Large intestine (tissue), 3 donors: ENCODE measurements around the gene ARID3B. TPM values are rescaled to one million over a fixed set of nuclear protein-coding genes. Genes with fewer than 3 reads are reported as not detected.
"Not testable (repeated sequence)": the region's sequence is repeated elsewhere in the genome, so short reads cannot be mapped to it uniquely, and the experiment has no call there.

Source experiments
- DNase-seq, 2 donors: peaks; one replicate each; pipeline versions ENCODE4 v3.0.0 to v3.0.0-alpha.2; 2013
- H3K27ac ChIP-seq: one replicate; pipeline ENCODE4 v1.5.1; 2013; ENCODE audit warnings: low read length
- H3K27me3 ChIP-seq: 2 replicates; pipeline ENCODE4 v1.6.1; 2013; ENCODE audit warnings: low read length; ENCODE audit not compliant: control insufficient read depth, insufficient read depth
- H3K36me3 ChIP-seq: 2 replicates; pipeline ENCODE4 v1.6.1; 2013; ENCODE audit warnings: low read length; ENCODE audit not compliant: control insufficient read depth, insufficient read depth
- H3K4me1 ChIP-seq: one replicate; pipeline ENCODE4 v1.6.1; 2013; ENCODE audit warnings: low read length; ENCODE audit not compliant: control insufficient read depth, insufficient read depth
- H3K4me3 ChIP-seq: one replicate; pipeline ENCODE4 v1.5.1; 2013; ENCODE audit warnings: low read length
- H3K9me3 ChIP-seq: one replicate; pipeline ENCODE4 v1.6.1; 2013; ENCODE audit warnings: mild to moderate bottlenecking, low read depth, low read length, moderate library complexity; ENCODE audit not compliant: control insufficient read depth
- WGBS: methylation state at CpG from one replicate; pipeline ENCODE4 v1.1.5; 2013; ENCODE audit warnings: low lambda C conversion rate; ENCODE audit not compliant: insufficient coverage; 5-methylcytosine and 5-hydroxymethylcytosine counted together
- polyA plus RNA-seq: library from polyadenylated mRNA; unstranded; fragments of 120-200 nt; gene quantifications from one replicate; pipeline ENCODE4 v1.2.1, GENCODE V29; 2013

The ARID3B gene
- polyA plus RNA-seq, 1 donor: 13.1 TPM

DNA sequence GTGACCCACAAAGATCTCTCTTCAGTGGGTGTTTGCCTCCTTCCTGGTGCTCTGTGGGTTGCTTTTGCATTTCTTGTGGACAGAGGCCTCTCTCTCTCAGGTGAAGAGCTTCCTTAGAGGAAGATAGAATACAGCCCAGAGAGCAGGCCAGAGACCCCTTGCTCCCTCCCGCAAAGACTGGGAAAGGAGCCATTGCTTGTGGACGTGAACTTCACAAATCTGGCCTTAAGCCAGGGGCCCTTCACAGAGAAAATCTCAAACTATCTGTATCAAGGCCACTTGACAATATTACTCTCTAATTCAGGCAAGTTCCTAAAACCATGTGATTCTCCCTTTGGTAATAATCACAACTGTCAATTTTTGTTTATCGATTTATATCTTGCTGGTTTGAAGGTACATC lies 44.2 kb downstream of the ARID3B start:
- Histone ChIP-seq H3K9me3 (no peaks in the 10 kb centered on the region), H3K4me3 (no peak overlapping the region), H3K27me3 (no peaks in the 10 kb centered on the region), H3K4me1 (peaks cover 3% of the 10 kb centered on the region), H3K36me3 (peaks cover 39% of the 10 kb centered on the region), H3K27ac (no peak overlapping the region)
- 100% methylated on average over 1 of the region's 3 CpGs for WGBS
- no peak for DNase-seq

DNA sequence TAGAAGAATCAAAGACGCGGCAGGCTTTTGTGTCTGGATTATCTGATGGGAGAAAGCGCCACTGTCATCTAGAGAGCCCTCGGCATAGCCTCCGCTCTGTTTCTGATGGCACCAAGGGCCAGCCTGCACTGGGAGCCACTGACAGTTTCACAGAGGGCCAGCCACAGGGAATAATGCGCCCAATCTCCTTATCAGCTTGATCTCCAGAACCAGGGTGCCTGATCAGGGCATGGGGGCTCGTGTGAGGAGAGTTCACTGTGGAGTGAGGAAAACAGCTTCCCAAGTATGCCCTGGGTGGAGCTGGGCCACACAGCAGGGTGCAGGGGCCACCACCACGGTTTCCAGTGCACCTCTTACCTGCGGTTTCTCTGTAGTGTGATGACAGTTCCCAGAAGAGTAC lies 44.8 kb downstream of the ARID3B start:
- DNase-seq: no peak
- no CpG with 5 or more reads among the region's 9 CpGs for WGBS
- H3K27ac ChIP-seq: no peak overlapping the region
- no peaks in the 10 kb centered on the region for H3K27me3 ChIP-seq
- H3K36me3 ChIP-seq: peaks cover 42% of the 10 kb centered on the region
- peaks cover 3% of the 10 kb centered on the region for H3K4me1 ChIP-seq
- no peaks in the 10 kb centered on the region for H3K9me3 ChIP-seq
- H3K4me3 ChIP-seq: no peak overlapping the region

DNA sequence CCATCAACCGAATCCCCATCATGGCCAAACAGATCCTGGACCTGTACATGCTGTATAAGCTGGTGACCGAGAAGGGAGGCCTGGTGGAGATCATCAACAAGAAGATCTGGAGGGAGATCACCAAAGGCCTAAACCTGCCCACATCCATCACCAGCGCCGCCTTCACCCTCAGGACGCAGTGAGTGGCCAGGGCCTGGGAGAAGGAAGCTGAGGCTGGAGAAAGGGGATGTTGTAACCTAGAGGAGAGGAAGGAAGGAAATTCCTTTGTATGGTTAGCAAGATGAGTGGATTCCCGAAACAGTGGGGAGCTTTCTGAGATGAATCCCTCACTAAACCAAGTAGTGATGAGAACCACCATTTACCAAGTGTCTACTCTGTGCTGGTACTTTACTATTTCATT lies 48.8 kb downstream of the ARID3B start:
- H3K36me3 ChIP-seq: peaks cover 61% of the 10 kb centered on the region
- whole genome bisulfite sequencing: no CpG with 5 or more reads among the region's 6 CpGs

DNA sequence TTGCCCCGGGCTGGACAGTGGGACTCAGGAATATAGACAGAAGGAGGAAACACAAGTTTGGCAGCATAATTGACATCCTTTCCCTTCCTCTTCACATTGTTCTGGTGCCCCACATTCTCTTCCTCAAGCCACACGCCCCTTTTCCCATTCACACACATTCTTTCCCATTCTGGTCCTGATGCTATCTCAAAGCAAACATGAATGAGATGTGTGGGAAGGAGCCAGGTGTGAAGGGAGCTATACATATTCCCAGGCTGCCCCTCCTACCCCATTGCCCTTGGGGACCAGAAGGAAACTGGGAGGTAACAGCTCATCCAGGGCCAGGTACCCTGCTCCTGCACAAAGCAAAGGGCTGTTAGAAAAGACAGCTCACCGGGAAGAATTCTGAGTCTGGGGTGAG lies 51.2 kb downstream of the ARID3B start:
- Histone ChIP-seq H3K27me3 (no peaks in the 10 kb centered on the region), H3K9me3 (no peaks in the 10 kb centered on the region), H3K4me3 (no peak overlapping the region), H3K36me3 (peaks cover 55% of the 10 kb centered on the region), H3K27ac (no peak overlapping the region), H3K4me1 (peaks cover 7% of the 10 kb centered on the region)
- WGBS: no CpG with 5 or more reads among the region's 3 CpGs
- no peak for DNase-seq

More for the DNA sequence above, 48.8 kb downstream of the ARID3B start:
- Histone ChIP-seq H3K27me3 (no peaks in the 10 kb centered on the region), H3K27ac (no peak overlapping the region), H3K4me1 (peaks cover 6% of the 10 kb centered on the region), H3K4me3 (no peak overlapping the region), H3K9me3 (no peaks in the 10 kb centered on the region)
- DNase-seq: no peak

DNA sequence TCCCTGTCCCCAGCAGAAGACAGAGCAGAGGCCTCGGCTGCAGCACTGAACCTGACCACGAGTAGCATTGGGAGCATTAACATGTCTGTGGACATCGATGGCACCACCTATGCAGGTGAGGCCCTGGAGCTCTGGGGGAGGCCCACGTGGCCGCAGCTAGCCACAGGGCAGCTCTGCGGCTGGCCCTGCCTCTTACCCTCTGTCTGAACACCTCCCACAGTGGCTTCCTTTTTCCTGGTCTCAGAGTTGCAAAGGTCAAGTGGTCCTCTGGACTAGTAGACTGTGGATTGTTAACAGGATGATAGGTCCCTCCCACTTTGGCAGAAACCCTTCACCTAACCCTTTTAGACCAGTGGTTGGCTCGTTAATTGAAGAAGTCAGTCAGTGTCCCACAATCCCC lies 52.1 kb downstream of the ARID3B start:
- H3K27ac ChIP-seq: no peak overlapping the region
- H3K9me3 ChIP-seq: no peaks in the 10 kb centered on the region
- H3K36me3 ChIP-seq: peaks cover 52% of the 10 kb centered on the region
- H3K27me3 ChIP-seq: no peaks in the 10 kb centered on the region
- 80% methylated on average over 1 of the region's 7 CpGs for WGBS
- peaks cover 10% of the 10 kb centered on the region for H3K4me1 ChIP-seq
- no peak overlapping the region for H3K4me3 ChIP-seq
- no peak for DNase-seq

DNA sequence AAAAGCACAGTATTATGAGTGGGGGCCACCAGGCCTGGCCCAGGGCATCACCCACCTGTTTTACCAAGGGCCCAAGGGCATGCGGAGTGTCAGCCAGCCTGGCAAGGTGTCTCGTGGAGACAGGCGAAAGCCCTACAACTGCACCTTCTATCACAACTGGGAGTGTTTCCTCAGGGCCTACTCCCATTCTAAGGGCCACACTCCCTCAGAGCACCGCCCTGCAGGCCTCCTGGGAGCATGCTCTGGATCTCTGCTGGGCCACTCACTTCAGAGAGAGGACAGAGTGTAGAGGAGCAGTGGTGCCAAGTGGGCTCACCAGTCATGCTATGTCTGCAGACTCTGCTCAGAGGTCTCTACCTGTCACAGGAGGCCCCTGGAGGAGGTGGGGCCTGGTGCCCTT lies 53.4 kb downstream of the ARID3B start:
- Histone ChIP-seq H3K27me3 (no peaks in the 10 kb centered on the region), H3K4me3 (no peak overlapping the region), H3K9me3 (no peaks in the 10 kb centered on the region), H3K36me3 (peaks cover 49% of the 10 kb centered on the region), H3K4me1 (peaks cover 16% of the 10 kb centered on the region), H3K27ac (no peak overlapping the region)
- peak in 1 of 2 donors; percentile 71 for DNase-seq
- WGBS: no CpG with 5 or more reads among the region's 4 CpGs

DNA sequence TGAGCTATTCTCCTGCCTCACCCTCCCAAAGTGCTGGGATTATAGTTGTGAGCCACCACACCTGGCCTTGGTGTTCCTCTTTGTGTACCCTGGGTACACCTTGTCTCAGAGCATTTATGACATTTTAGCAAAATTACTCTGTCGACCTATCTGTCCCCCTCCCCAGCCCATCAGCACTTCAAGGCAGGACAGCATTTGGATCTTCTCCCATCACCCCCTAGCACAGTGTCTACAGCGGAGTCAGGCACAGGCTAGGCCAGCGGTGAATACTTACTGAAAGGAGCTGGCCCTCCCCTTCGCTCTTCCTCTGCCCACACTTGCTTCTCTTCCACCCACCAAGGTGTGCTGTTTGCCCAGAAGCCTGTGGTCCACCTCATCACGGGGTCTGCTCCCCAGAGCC lies 54.3 kb downstream of the ARID3B start:
- WGBS: no CpG with 5 or more reads among the region's 5 CpGs
- peaks cover 43% of the 10 kb centered on the region for H3K36me3 ChIP-seq
- no peak overlapping the region for H3K27ac ChIP-seq
- no peak for DNase-seq
- H3K4me3 ChIP-seq: no peak overlapping the region
- no peaks in the 10 kb centered on the region for H3K9me3 ChIP-seq
- H3K4me1 ChIP-seq: peaks cover 20% of the 10 kb centered on the region
- H3K27me3 ChIP-seq: no peaks in the 10 kb centered on the region

DNA sequence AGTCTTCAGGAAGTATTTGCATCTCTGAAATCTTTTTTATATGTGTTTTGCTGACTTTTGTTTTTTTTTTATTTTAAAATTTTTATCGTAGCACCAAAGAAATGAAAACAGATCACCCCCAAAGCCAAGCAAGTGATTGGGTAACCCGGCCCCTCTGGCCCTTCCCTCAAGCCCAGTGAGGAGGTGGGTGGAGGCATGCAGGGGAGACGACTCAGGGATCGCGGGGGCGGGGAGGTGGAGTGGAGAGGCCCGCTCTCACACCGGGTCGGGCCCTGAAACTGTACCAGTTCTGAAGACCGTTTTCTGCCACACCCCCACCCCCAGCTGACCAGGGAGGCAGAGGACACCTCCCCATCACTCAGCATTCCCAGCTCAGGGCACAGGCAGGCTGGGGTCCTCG lies 55.7 kb downstream of the ARID3B start:
- H3K4me1 ChIP-seq: peaks cover 20% of the 10 kb centered on the region
- WGBS: no CpG with 5 or more reads among the region's 11 CpGs
- peaks cover 30% of the 10 kb centered on the region for H3K36me3 ChIP-seq
- DNase-seq, H3K9me3 ChIP-seq, H3K27ac ChIP-seq, H3K4me3 ChIP-seq, H3K27me3 ChIP-seq: not testable (repeated sequence)

DNA sequence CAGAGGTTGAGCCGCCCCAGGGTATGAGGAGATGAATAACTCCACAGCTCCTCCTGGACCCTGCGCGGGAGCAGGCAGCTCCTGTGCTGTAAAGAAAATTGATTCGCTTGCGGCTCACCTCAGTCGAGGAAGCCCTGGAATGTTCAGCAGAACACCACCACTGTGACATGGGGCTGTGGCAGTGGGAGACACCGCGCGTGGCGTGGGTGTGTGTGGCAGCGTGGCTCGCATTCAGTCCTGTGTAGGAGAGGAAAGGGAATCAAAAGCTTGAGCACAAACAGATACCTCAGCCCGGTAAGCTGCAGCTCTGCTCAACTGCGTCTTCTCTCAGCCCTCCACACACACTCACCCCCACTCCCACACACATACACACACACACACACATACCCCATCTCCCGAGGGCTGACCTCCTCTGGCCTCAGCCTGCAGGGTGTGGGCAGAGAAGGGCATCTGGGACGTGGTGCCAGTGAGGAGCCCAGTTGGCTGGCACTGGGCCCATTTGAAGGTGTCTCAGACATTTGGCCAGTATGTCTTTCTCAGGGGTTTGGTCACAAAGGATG lies 56.2 kb downstream of the ARID3B start:
- Histone ChIP-seq H3K36me3 (peaks cover 25% of the 10 kb centered on the region), H3K4me1 (peaks cover 20% of the 10 kb centered on the region)
- H3K4me3 ChIP-seq, H3K27me3 ChIP-seq, DNase-seq, H3K27ac ChIP-seq, H3K9me3 ChIP-seq: not testable (repeated sequence)
- WGBS: no CpG with 5 or more reads among the region's 16 CpGs

DNA sequence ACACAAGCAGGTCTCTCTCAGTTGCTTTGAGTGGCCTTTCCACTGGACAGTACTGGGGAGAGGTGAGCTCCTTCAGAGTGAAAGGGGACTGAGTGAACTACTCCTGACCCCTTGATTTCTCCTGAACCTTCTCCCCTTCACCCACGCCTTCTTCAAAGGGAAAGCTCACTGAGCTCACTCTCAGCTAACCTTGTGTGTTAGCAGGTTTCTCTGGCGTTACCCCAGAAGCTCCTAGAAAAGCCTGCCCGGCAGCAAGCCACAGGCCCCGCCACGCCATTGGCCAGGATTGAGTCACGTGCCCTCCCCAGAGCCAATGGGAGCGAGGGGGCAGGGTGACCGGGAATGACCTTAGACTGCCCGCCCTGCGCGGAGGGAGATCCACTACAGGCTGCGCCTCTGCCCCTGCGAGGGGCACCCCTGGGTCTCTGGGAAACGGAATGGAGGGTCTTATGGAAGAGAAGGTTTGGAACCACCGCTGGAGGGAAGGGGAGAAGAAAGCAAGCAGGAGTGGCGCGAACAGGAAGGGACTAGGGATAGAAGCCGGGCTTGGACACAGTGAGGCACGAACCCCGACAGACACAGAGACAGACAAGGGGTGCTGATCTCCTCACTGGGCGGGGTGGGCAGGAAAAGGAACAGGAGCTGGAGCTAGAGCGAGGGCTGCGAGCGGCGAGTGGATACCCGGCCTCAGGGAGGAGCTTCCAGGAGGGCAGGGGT lies 57.3 kb downstream of the ARID3B start:
- 0% methylated on average over 5 of the region's 26 CpGs for WGBS

DNA sequence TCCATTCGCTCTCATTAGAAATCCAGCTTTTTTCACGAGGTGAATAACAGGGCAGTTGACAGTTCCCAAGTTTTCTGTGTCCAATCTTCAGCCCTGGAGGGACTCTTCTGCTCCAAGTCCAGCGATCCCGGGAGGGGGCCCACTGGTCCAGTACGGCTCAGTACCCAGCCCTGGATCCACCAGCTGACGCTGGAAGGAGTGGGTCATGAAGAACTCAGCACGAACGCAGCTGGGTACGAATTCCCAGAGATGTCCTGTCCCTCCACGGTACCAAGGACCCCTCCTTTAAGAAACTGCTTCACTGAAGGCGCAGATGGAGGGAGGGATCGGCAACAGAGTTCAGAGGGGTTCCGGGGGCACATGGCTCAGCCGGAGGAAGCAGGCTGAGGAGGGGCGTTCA lies 58.1 kb downstream of the ARID3B start:
- peaks cover 11% of the 10 kb centered on the region for H3K36me3 ChIP-seq
- peaks cover 20% of the 10 kb centered on the region for H3K4me1 ChIP-seq
- H3K9me3 ChIP-seq: no peaks in the 10 kb centered on the region
- no peak for DNase-seq
- H3K4me3 ChIP-seq: peak overlapping the region; percentile 62
- WGBS: no CpG with 5 or more reads among the region's 15 CpGs
- no peaks in the 10 kb centered on the region for H3K27me3 ChIP-seq
- peak overlapping the region; percentile 63 for H3K27ac ChIP-seq

More for the DNA sequence above, 57.3 kb downstream of the ARID3B start:
- peaks cover 14% of the 10 kb centered on the region for H3K36me3 ChIP-seq
- H3K9me3 ChIP-seq: no peaks in the 10 kb centered on the region
- DNase-seq: peak; percentile 90 to 96
- H3K4me1 ChIP-seq: peaks cover 20% of the 10 kb centered on the region
- peak overlapping the region; percentile 63 for H3K27ac ChIP-seq
- no peaks in the 10 kb centered on the region for H3K27me3 ChIP-seq
- H3K4me3 ChIP-seq: peak overlapping the region; percentile 62
